GM21423 (cell line): ENCODE results near the gene ALDH7A1.
"Not testable (repeated sequence)": the region's sequence is repeated elsewhere in the genome, so short reads cannot be mapped to it uniquely, and the experiment has no call there.

ENCODE experiments used
- ATAC-seq: cut with Tn5 transposase; IDR thresholded peaks from one replicate; pipeline ENCODE4 v1.9.1; 2021; ENCODE audit warnings: mild to moderate bottlenecking, moderate library complexity; ENCODE audit not compliant: unreplicated experiment

ALDH7A1 gene

GRCh38 chr5:126536874-126537273, 58.1 kb downstream of the ALDH7A1 start:
- ATAC-seq, result no peak

GRCh38 chr5:126535856-126536545, 59.0 kb downstream of the ALDH7A1 start:
- no peak for ATAC-seq

GRCh38 chr5:126534553-126534952, 60.5 kb downstream of the ALDH7A1 start:
- no peak for ATAC-seq

GRCh38 chr5:126531543-126532120, 63.4 kb downstream of the ALDH7A1 start:
- no peak for ATAC-seq

GRCh38 chr5:126527892-126528291, 67.1 kb downstream of the ALDH7A1 start:
- no peak for ATAC-seq

- no peak for ATAC-seq
Observed at GRCh38 chr5:126527158-126527557, 67.9 kb downstream of the ALDH7A1 start.

GRCh38 chr5:126526493-126526892, 68.5 kb downstream of the ALDH7A1 start:
- no peak for ATAC-seq

GRCh38 chr5:126525630-126526245, 69.3 kb downstream of the ALDH7A1 start:
- no peak for ATAC-seq

GRCh38 chr5:126523818-126524510, 71.1 kb downstream of the ALDH7A1 start:
- no peak for ATAC-seq

GRCh38 chr5:126521130-126521529, 73.9 kb downstream of the ALDH7A1 start:
- no peak for ATAC-seq

GRCh38 chr5:126520593-126520953, 74.4 kb downstream of the ALDH7A1 start:
- ATAC-seq, result no peak

GRCh38 chr5:126519637-126520592, 75.1 kb downstream of the ALDH7A1 start:
- no peak for ATAC-seq

GRCh38 chr5:126519223-126519622, 75.8 kb downstream of the ALDH7A1 start:
- not testable (repeated sequence) for ATAC-seq

- no peak for ATAC-seq
Observed at GRCh38 chr5:126516852-126517251, 78.2 kb downstream of the ALDH7A1 start.

- ATAC-seq, result no peak
Observed at GRCh38 chr5:126516133-126516532, 78.9 kb downstream of the ALDH7A1 start.

- no peak for ATAC-seq
Observed at GRCh38 chr5:126515337-126515736, 79.7 kb downstream of the ALDH7A1 start.

GRCh38 chr5:126514558-126515141, 80.4 kb downstream of the ALDH7A1 start:
- ATAC-seq, result no peak

GRCh38 chr5:126514131-126514557, 80.9 kb downstream of the ALDH7A1 start:
- no peak for ATAC-seq

GRCh38 chr5:126513703-126514102, 81.3 kb downstream of the ALDH7A1 start:
- no peak for ATAC-seq

GRCh38 chr5:126513302-126513701, 81.7 kb downstream of the ALDH7A1 start:
- no peak for ATAC-seq
